ENCODE data around the gene FAH. TPM values are rescaled to one million over a fixed set of nuclear protein-coding genes. Genes with fewer than 3 reads are reported as not detected.
A peak's percentile ranks its signal among the peaks of the same experiment; 100 is the strongest.

The FAH gene
- total RNA-seq, 8 experiments from 2014 or later = 5.9 to 49.8 (median 11.4) TPM

DNA sequence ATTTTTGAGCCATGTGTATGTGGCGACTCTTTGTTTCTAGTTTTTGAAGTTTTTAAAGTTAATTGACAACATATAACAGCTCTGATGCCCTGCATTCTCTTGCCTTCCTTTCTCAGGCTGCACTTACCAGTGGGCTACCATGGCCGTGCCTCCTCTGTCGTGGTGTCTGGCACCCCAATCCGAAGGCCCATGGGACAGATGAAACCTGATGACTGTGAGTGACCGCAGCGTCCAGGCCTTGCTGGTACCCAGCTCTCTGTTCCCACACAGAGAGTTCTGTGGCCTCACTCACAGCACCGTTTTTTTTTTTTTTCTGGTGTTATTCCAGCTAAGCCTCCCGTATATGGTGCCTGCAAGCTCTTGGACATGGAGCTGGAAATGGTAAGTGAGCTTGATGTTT lies 15.1 kb downstream of the FAH start:
- no peak for ATAC-seq (replicated peaks in 6 of 8)
- Histone ChIP-seq H3K4me3 (no peak overlapping the region), H3K4me1 (replicated peaks in 1 of 2) (no peaks in the 10 kb centered on the region), H3K27ac (no peak overlapping the region)
- in situ Hi-C loops (cut with MboI; ENCODE audit: low pct_unique_long_range_greater_than_20kb in 2 of 9, low sequenced_read_pairs in 9 of 9, unreplicated experiment in 9 of 9) = no loop called here
- 93 to 100% (median 97%) methylated on average over 1 to 8 of the region's 8 CpGs; no CpG with 5 or more reads in 1 of the 10 experiments for WGBS, 10 experiments

DNA sequence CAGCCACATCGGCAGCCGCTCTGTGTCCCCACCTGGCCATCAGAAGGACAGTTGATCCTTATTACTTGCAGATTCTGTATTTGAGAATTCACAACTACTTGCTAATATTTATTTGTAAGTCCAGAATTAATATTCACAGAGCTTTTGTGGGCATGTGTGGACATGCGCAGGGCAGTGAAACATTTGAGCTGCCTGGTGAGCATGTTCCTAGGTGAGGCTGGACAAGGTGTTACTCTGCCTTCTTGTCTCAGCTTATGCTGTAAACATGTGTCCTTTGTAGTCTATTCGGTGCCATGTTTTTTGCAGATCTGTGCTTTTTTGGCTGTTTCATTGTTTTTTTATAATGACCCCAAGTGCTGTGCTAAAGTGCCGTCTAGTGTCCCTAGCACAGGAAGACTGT lies 15.6 kb downstream of the FAH start:
- Histone ChIP-seq H3K4me1 (replicated peaks in 1 of 2) (no peaks in the 10 kb centered on the region), H3K27ac (no peak overlapping the region), H3K4me3 (no peak overlapping the region)
- in situ Hi-C loops (cut with MboI; ENCODE audit: low pct_unique_long_range_greater_than_20kb in 2 of 9, low sequenced_read_pairs in 9 of 9, unreplicated experiment in 9 of 9) = no loop called here
- 81 to 100% (median 100%) methylated on average over 1 to 5 of the region's 5 CpGs; no CpG with 5 or more reads in 3 of the 10 experiments for WGBS, 10 experiments
- ATAC-seq (replicated peaks in 6 of 8) = no peak

GRCh38 chr15:80169768-80170357 lies 17.1 kb downstream of the FAH start:
- H3K4me3 ChIP-seq = no peak overlapping the region
- no peak for ATAC-seq (replicated peaks in 6 of 8)
- 75 to 100% (median 97%) methylated on average over 1 to 5 of the region's 12 CpGs; no CpG with 5 or more reads in 5 of the 10 experiments for WGBS, 10 experiments
- no peaks in the 10 kb centered on the region for H3K4me1 ChIP-seq (replicated peaks in 1 of 2)
- in situ Hi-C loops (cut with MboI; ENCODE audit: low pct_unique_long_range_greater_than_20kb in 2 of 9, low sequenced_read_pairs in 9 of 9, unreplicated experiment in 9 of 9) = no loop called here
- no peak overlapping the region for H3K27ac ChIP-seq

GRCh38 chr15:80170596-80170995 lies 17.8 kb downstream of the FAH start:
- Histone ChIP-seq H3K4me3 (no peak overlapping the region), H3K4me1 (replicated peaks in 1 of 2) (no peaks in the 10 kb centered on the region), H3K27ac (no peak overlapping the region)
- in situ Hi-C loops (cut with MboI; ENCODE audit: low pct_unique_long_range_greater_than_20kb in 2 of 9, low sequenced_read_pairs in 9 of 9, unreplicated experiment in 9 of 9) = no loop called here
- WGBS, 10 experiments = 83 to 100% (median 92%) methylated on average over 1 to 2 of the region's 2 CpGs
- no peak for ATAC-seq (replicated peaks in 6 of 8)

- Histone ChIP-seq H3K4me1 (replicated peaks in 1 of 2) (no peaks in the 10 kb centered on the region), H3K27ac (no peak overlapping the region), H3K4me3 (no peak overlapping the region)
- no peak for ATAC-seq (replicated peaks in 6 of 8)
- WGBS, 10 experiments = 50 to 89% (median 82%) methylated on average over 1 to 3 of the region's 4 CpGs; no CpG with 5 or more reads in 6 of the 10 experiments
- in situ Hi-C loops (cut with MboI; ENCODE audit: low pct_unique_long_range_greater_than_20kb in 2 of 9, low sequenced_read_pairs in 9 of 9, unreplicated experiment in 9 of 9) = no loop called here
Measured at GRCh38 chr15:80171787-80172186, 19.0 kb downstream of the FAH start.

DNA sequence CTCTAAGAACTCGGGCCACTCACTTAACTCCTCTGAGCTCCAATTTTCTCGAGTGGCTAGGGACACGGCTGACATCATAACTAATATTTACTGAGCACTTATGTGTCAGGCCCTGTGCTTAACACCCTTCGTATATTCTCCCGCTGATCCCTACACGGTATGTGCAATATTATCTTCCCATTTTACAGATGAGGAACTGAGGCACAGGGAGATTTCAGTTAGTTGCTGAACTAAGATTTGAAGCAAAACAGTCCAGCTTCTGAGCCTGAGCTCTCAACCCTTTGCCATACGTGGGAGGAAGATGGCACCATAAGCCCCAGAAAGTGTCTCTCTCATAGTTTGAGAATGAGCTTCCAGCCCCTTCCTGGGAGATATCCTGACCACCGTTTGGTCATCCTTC lies 19.6 kb downstream of the FAH start:
- 83 to 100% (median 89%) methylated on average over 1 to 5 of the region's 8 CpGs; no CpG with 5 or more reads in 4 of the 10 experiments for WGBS, 10 experiments

GRCh38 chr15:80173022-80173759 lies 20.4 kb downstream of the FAH start:
- in situ Hi-C loops (cut with MboI; ENCODE audit: low pct_unique_long_range_greater_than_20kb in 2 of 9, low sequenced_read_pairs in 9 of 9, unreplicated experiment in 9 of 9) = no loop called here
- WGBS, 10 experiments = 72 to 100% (median 95%) methylated on average over 1 to 8 of the region's 10 CpGs; no CpG with 5 or more reads in 2 of the 10 experiments
- Histone ChIP-seq H3K4me3 (no peak overlapping the region), H3K4me1 (replicated peaks in 1 of 2) (no peaks in the 10 kb centered on the region), H3K27ac (no peak overlapping the region)
- ATAC-seq (replicated peaks in 6 of 8) = peak; percentile 42 to 93 (median 52)

More for the DNA sequence above, 19.6 kb downstream of the FAH start:
- in situ Hi-C loops (cut with MboI; ENCODE audit: low pct_unique_long_range_greater_than_20kb in 2 of 9, low sequenced_read_pairs in 9 of 9, unreplicated experiment in 9 of 9) = no loop called here
- no peak for ATAC-seq (replicated peaks in 6 of 8)
- no peak overlapping the region for H3K27ac ChIP-seq
- H3K4me3 ChIP-seq = no peak overlapping the region
- no peaks in the 10 kb centered on the region for H3K4me1 ChIP-seq (replicated peaks in 1 of 2)

DNA sequence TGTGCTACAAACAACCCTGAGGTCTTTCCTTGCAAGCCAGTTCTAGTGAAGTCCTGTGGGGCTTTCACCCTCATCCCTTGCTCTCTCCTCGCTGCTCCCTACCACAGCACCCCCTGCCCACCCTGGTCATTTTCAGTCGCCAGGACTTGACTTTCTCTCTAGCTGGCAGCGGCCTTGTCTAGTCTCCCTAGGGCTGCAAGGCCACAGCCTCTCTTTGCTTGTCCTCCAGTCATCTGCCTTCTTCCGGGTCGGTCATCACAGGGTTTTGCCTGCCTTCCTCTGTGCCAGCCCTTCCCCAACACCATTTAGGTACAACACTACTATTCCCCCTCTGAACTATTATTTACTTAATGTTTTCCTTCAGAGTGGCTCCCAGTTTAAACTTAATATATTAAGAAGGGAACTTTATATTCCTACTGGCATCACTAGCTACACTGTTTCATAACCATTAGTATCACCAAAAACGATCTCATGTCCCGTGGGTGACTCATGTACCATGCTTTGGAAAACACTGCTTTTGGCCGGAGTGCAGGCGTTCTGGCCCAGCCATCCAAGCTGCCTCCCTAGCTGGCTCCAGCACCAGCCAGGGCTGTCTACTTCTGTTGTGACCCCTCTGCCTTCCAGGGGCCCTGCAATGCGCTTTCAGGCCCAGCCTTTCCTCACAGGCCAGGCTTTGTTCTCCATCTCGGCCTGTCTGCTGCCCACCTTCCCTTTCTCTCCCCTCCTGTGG lies 21.4 kb downstream of the FAH start:
- in situ Hi-C loops (cut with MboI; ENCODE audit: low pct_unique_long_range_greater_than_20kb in 2 of 9, low sequenced_read_pairs in 9 of 9, unreplicated experiment in 9 of 9) = no loop called here
- Histone ChIP-seq H3K4me1 (replicated peaks in 1 of 2) (no peaks in the 10 kb centered on the region), H3K4me3 (no peak overlapping the region), H3K27ac (no peak overlapping the region)
- peak in 1 of 8 experiments; percentile 26 for ATAC-seq (replicated peaks in 6 of 8)
- WGBS, 10 experiments = 28 to 100% (median 78%) methylated on average over 1 to 9 of the region's 11 CpGs

DNA sequence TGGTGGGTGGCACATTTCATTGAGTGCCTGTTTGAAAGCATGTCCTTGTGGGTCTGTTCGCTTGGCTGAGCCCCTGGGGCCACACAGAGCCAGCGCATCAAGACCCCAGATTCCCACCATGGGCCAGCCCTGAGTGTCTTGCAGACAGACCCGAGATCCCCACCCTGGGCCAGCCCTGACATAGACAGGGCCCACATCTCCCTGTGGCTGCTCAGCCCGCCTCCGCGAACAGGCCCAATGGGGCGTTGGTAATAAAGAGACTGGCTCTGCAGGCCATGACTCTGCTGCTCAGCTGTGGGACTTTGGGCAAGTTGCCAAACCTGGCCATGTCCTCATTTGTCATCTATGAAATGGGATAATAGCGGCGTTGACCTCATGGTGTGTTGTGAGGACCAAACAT lies 22.6 kb downstream of the FAH start:
- WGBS, 10 experiments = 85 to 100% (median 90%) methylated on average over 1 to 6 of the region's 9 CpGs; no CpG with 5 or more reads in 6 of the 10 experiments
- no peak overlapping the region for H3K27ac ChIP-seq
- no peaks in the 10 kb centered on the region for H3K4me1 ChIP-seq (replicated peaks in 1 of 2)
- no peak overlapping the region for H3K4me3 ChIP-seq
- in situ Hi-C loops (cut with MboI; ENCODE audit: low pct_unique_long_range_greater_than_20kb in 2 of 9, low sequenced_read_pairs in 9 of 9, unreplicated experiment in 9 of 9) = no loop called here
- no peak for ATAC-seq (replicated peaks in 6 of 8)

GRCh38 chr15:80176443-80176842 lies 23.6 kb downstream of the FAH start:
- in situ Hi-C loops (cut with MboI; ENCODE audit: low pct_unique_long_range_greater_than_20kb in 2 of 9, low sequenced_read_pairs in 9 of 9, unreplicated experiment in 9 of 9) = no loop called here
- Histone ChIP-seq H3K4me1 (replicated peaks in 1 of 2) (no peaks in the 10 kb centered on the region), H3K27ac (no peak overlapping the region), H3K4me3 (no peak overlapping the region)
- WGBS, 10 experiments = 54 to 100% (median 72%) methylated on average over 1 to 4 of the region's 6 CpGs; no CpG with 5 or more reads in 3 of the 10 experiments
- ATAC-seq (replicated peaks in 6 of 8) = no peak

DNA sequence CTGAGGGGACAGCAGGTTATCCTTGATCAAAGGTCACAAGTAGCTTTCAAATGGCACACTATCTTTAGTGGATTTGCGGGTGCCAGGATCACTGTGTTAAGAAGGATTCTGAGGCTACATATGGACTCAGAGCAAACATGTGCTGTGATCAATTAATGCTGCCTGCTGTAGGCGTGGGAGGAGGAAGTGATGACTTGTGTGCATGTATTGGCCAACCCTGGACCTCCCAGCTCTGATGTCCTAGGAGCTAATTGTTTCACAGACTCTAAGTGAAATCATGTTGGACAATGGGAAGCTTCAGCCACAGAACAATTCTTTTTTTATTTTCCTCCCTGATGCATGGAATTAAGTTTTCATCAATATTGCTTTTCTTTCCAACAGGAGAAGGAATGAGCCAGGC lies 24.4 kb downstream of the FAH start:
- 56 to 100% (median 100%) methylated on average over 1 to 2 of the region's 2 CpGs; no CpG with 5 or more reads in 1 of the 10 experiments for WGBS, 10 experiments
- in situ Hi-C loops (cut with MboI; ENCODE audit: low pct_unique_long_range_greater_than_20kb in 2 of 9, low sequenced_read_pairs in 9 of 9, unreplicated experiment in 9 of 9) = no loop called here
- ATAC-seq (replicated peaks in 6 of 8) = peak in 2 of 8 experiments; percentile 20 to 26

DNA sequence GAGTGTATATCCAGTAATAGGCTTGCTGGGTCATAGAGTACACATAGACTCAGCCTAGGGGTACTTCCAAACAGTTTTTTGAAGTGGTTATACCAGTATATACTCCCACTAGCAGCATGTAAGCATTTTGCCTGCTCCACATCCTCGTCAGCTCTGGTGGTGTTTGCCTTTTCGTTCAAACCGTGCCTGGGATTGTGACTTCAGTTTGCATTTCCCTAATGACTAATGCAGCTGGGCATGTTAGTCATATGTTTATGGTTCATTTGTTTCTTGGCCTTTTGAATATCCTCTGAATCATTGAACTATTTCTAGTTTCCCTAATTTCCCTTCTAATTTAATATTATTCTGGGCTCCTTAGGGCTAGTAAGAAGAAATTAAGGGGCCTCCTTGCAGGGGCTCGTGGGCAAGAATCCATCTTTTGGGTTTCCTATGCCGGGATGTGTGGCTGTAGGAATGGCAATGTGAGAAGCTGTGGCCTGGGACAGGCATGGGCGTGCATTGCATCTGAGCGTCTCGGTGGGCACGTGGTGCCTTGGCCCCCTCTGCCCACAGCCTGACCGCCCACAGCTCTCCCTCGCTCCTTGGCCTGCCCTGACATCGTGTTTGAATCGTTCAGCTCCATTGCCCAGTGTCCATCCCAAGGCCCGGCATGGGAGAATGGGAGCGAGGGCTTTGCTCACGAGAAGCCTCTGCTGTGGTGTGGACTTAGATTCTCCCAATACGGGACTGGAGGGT lies 26.4 kb downstream of the FAH start:
- H3K27ac ChIP-seq = no peak overlapping the region
- WGBS, 10 experiments = 0 to 100% (median 87%) methylated on average over 1 to 13 of the region's 17 CpGs; no CpG with 5 or more reads in 1 of the 10 experiments
- in situ Hi-C loops (cut with MboI; ENCODE audit: low pct_unique_long_range_greater_than_20kb in 2 of 9, low sequenced_read_pairs in 9 of 9, unreplicated experiment in 9 of 9) = no loop called here
- H3K4me1 ChIP-seq (replicated peaks in 1 of 2) = no peaks in the 10 kb centered on the region
- peak in 6 of 8 experiments; percentile 23 to 91 (median 72) for ATAC-seq (replicated peaks in 6 of 8)
- no peak overlapping the region for H3K4me3 ChIP-seq

More for the DNA sequence above, 24.4 kb downstream of the FAH start:
- no peaks in the 10 kb centered on the region for H3K4me1 ChIP-seq (replicated peaks in 1 of 2)
- H3K27ac ChIP-seq = no peak overlapping the region
- no peak overlapping the region for H3K4me3 ChIP-seq
